ENCODE results near the gene SUMO2. TPM values are rescaled to one million over a fixed set of nuclear protein-coding genes. Genes with fewer than 3 reads are reported as not detected.

The SUMO2 gene
- total and polyA plus RNA-seq, 2 of the 13 experiments (the other 11 are each of a cell fraction or from before 2014, with no cell fraction given) = 337 to 553 TPM

- TF ChIP-seq, protein P1, sequence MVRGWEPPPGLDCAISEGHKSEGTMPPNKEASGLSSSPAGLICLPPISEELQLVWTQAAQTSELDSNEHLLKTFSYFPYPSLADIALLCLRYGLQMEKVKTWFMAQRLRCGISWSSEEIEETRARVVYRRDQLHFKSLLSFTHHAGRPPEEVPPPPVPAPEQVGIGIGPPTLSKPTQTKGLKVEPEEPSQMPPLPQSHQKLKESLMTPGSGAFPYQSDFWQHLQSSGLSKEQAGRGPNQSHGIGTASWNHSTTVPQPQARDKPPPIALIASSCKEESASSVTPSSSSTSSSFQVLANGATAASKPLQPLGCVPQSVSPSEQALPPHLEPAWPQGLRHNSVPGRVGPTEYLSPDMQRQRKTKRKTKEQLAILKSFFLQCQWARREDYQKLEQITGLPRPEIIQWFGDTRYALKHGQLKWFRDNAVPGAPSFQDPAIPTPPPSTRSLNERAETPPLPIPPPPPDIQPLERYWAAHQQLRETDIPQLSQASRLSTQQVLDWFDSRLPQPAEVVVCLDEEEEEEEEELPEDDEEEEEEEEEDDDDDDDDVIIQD (CRISPR knock-in tag; IDR thresholded peaks at IDR 0.05; ENCODE audit: low read depth) = peak; percentile 95
- TF ChIP-seq, protein P2, sequence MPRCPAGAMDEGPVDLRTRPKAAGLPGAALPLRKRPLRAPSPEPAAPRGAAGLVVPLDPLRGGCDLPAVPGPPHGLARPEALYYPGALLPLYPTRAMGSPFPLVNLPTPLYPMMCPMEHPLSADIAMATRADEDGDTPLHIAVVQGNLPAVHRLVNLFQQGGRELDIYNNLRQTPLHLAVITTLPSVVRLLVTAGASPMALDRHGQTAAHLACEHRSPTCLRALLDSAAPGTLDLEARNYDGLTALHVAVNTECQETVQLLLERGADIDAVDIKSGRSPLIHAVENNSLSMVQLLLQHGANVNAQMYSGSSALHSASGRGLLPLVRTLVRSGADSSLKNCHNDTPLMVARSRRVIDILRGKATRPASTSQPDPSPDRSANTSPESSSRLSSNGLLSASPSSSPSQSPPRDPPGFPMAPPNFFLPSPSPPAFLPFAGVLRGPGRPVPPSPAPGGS (CRISPR knock-in tag; IDR thresholded peaks at IDR 0.05) = peak; percentile 91
- TF ChIP-seq PTBP1 (IDR thresholded peaks at IDR 0.05; ENCODE audit: low read depth, low read length, poor library complexity, severe bottlenecking) = no peak
- TF ChIP-seq ZNF558 (CRISPR knock-in tag; IDR thresholded peaks at IDR 0.05; ENCODE audit: borderline replicate concordance) = peak; percentile 64; the same call in 1 of the 2 replicates
- TF ChIP-seq FOXK1 (CRISPR knock-in tag; IDR thresholded peaks at IDR 0.05; ENCODE audit: borderline replicate concordance, low read depth) = no peak
- TF ChIP-seq ZNF282 (IDR thresholded peaks at IDR 0.05; ENCODE audit: partially characterized antibody) = no peak
- TF ChIP-seq THAP9 (CRISPR knock-in tag; IDR thresholded peaks at IDR 0.05; ENCODE audit: borderline replicate concordance) = no peak
- TF ChIP-seq ERF (CRISPR knock-in tag; IDR thresholded peaks at IDR 0.05) = peak; percentile 89
- no peak for TF ChIP-seq MZF1 (CRISPR knock-in tag; IDR thresholded peaks at IDR 0.05; ENCODE audit: borderline replicate concordance)
- peak; percentile 71; the same call in 1 of the 2 replicates for TF ChIP-seq HIVEP1 (CRISPR knock-in tag; IDR thresholded peaks at IDR 0.05)
- TF ChIP-seq ZNF704 (CRISPR knock-in tag; IDR thresholded peaks at IDR 0.05; ENCODE audit: borderline replicate concordance) = peak; percentile 87
- no peak for TF ChIP-seq MAFG (CRISPR knock-in tag; IDR thresholded peaks at IDR 0.05)
- TF ChIP-seq CBX5 (CRISPR knock-in tag; IDR thresholded peaks at IDR 0.05; ENCODE audit: borderline replicate concordance) = peak; percentile 75; the same call in 1 of the 2 replicates
- TF ChIP-seq, protein P3, sequence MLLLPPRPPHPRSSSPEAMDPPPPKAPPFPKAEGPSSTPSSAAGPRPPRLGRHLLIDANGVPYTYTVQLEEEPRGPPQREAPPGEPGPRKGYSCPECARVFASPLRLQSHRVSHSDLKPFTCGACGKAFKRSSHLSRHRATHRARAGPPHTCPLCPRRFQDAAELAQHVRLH (CRISPR knock-in tag; IDR thresholded peaks at IDR 0.05; ENCODE audit: borderline replicate concordance, low read depth) = peak; percentile 40; the same call in 1 of the 2 replicates
- no peak for TF ChIP-seq ATF7 (IDR thresholded peaks at IDR 0.05)
- no peak for TF ChIP-seq ATF7 (CRISPR knock-in tag; IDR thresholded peaks at IDR 0.05)
- TF ChIP-seq XRCC5 (optimal IDR thresholded peaks at IDR 0.05; ENCODE audit: low read length) = peak; percentile 61
- TF ChIP-seq KLF16 (CRISPR knock-in tag; IDR thresholded peaks at IDR 0.05) = peak in 1 of 2 experiments; percentile 99; a peak in 2 of 4 replicates
These were observed 28.3 kb downstream of the SUMO2 start, which contains the start of gene JPT1 (continued) for GRCh38 chr17:75154195-75155106.

Measured in HepG2 (cell line).